Right lobe of liver (tissue), 6 donors: ENCODE data around the gene EPM2AIP1. TPM values are rescaled to one million over a fixed set of nuclear protein-coding genes. Genes with fewer than 3 reads are reported as not detected.

Source experiments
- ATAC-seq, 4 donors: fragments of 200-7000 bp; cut with Tn5 transposase; one replicate each; pipeline ENCODE4 v1.9.1; 2020; ENCODE audit warnings: mild to moderate bottlenecking in 4 of 4, moderate library complexity in 4 of 4
- DNase-seq, 3 donors: peaks; one replicate each; pipeline ENCODE4 v3.0.0-alpha.2; 2020
- H3K27ac ChIP-seq, 3 donors: fragments of 200-600 bp; one replicate each; pipeline ENCODE4 v1.8.0; 2022
- H3K27me3 ChIP-seq, 2 donors: fragments of 200-600 bp; one replicate each; pipeline ENCODE4 v1.8.0; 2022
- H3K36me3 ChIP-seq, 4 donors: fragments of 200-600 bp; sonication (generic) in 1 of 4; one replicate each; pipeline versions ENCODE4 v1.5.1 to v1.8.0; 2017 to 2022; ENCODE audit warnings: control low read depth in 1 of 4
- H3K4me1 ChIP-seq, 4 donors: fragments of 200-600 bp; sonication (generic) in 1 of 4; one replicate each; pipeline versions ENCODE4 v1.5.1 to v1.8.0; 2017 to 2022; ENCODE audit warnings: control low read depth in 1 of 4
- H3K4me3 ChIP-seq, 3 donors: fragments of 200-600 bp; one replicate each; pipeline ENCODE4 v1.8.0; 2022
- H3K9me3 ChIP-seq, 4 donors: fragments of 200-600 bp; sonication (generic) in 1 of 4; one replicate each; pipeline versions ENCODE4 v1.5.1 to v1.8.0; 2017 to 2022; ENCODE audit warnings: control low read depth in 1 of 4
- CTCF ChIP-seq, 4 donors: fragments of 200-600 bp in 3 of 4; fragments of 450-650 bp in 1 of 4; IDR thresholded peaks; one replicate each; pipeline versions ENCODE4 v1.5.1 to v1.8.0; 2016 to 2022; ENCODE audit warnings: antibody characterized with exemption in 4 of 4, mild to moderate bottlenecking in 2 of 4
- POLR2A ChIP-seq: fragments of 450-650 bp; IDR thresholded peaks from one replicate; pipeline ENCODE4 v1.6.1; 2017; ENCODE audit warnings: antibody characterized with exemption, mild to moderate bottlenecking
- WGBS: methylation state at CpG from one replicate; pipeline ENCODE4 v1.1.6; 2018; ENCODE audit warnings: low coverage, low lambda C conversion rate; ENCODE audit not compliant: insufficient coverage; ENCODE audit errors: missing lambda C conversion rate; 5-methylcytosine and 5-hydroxymethylcytosine counted together
- intact Hi-C, 2 donors: fragments of 100-400 bp; cut with DNase I; formaldehyde crosslinking; loops; one replicate each; pipeline versions ENCODE4 v1.11.2 to v1.14.1; 2022
- small RNA-seq, 2 experiments: library from RNA; depleted of rRNA; stranded (forward); fragments of <200 nt; gene quantifications; one replicate each; pipeline ENCODE3, GENCODE V24; 2016
- total RNA-seq, 6 experiments: library from RNA; depleted of rRNA in 2 of 6; stranded (reverse); fragments of >200 nt in 2 of 6; fragmentation: NEBNext Ultra II Directional in 3 of 6; extraction: Animal tissue kit (Norgen Biotek cat#: 25700) in 3 of 6; gene quantifications; one replicate each; pipeline versions ENCODE4 v1.1.0 to v1.2.4, GENCODE V29; 2016 to 2023
- donor health status: DM: no; HTN: yes; CAD: no.
- donor health status: DM: no; HTN: no; CAD: no.
- donor health status: DM: no; HTN: no; CAD: no.
- donor health status: DM: no; HTN: yes; CAD: no.
- donor health status: DM: no; HTN: yes; CAD: no.

EPM2AIP1 gene
- total RNA-seq, 6 experiments from 2014 or later, result 4.5 to 8.9 (median 6.1) TPM

GRCh38 chr3:36942638-36943248 is 50.2 kb downstream of the EPM2AIP1 start:
- H3K36me3 ChIP-seq, result no peaks in the 10 kb centered on the region
- no peak for ATAC-seq
- TF ChIP-seq POLR2A (no peak), CTCF (IDR thresholded peaks at IDR 0.05) (no peak)
- WGBS, result 100% methylated on average over 8 of the region's 21 CpGs
- no peak overlapping the region for H3K27ac ChIP-seq
- no peak overlapping the region for H3K4me3 ChIP-seq
- intact Hi-C loops, result no loop called here
- no peaks in the 10 kb centered on the region for H3K9me3 ChIP-seq
- peak in 1 of 3 donors; percentile 27 for DNase-seq
- H3K27me3 ChIP-seq, result no peaks in the 10 kb centered on the region
- H3K4me1 ChIP-seq, result peaks cover 0 to 22% (median 6%) of the 10 kb centered on the region in 4 donors

GRCh38 chr3:36941658-36942057 is 51.3 kb downstream of the EPM2AIP1 start:
- H3K36me3 ChIP-seq, result no peaks in the 10 kb centered on the region
- H3K4me3 ChIP-seq, result no peak overlapping the region
- H3K27ac ChIP-seq, result peak overlapping the region in 1 of 3 donors; percentile 29
- DNase-seq (peak in 1 of 3 donors; percentile 26), ATAC-seq (no peak)
- no peak for TF ChIP-seq CTCF (IDR thresholded peaks at IDR 0.05)
- no peaks in the 10 kb centered on the region for H3K27me3 ChIP-seq
- peaks cover 0 to 22% (median 6%) of the 10 kb centered on the region in 4 donors for H3K4me1 ChIP-seq
- WGBS, result 26% methylated on average over 3 of the region's 3 CpGs
- no peaks in the 10 kb centered on the region for H3K9me3 ChIP-seq
- intact Hi-C loops, result no loop called here

- H3K27ac ChIP-seq, result peak overlapping the region in 1 of 3 donors; percentile 29
- no peak for TF ChIP-seq CTCF (IDR thresholded peaks at IDR 0.05)
- TF ChIP-seq POLR2A, result no peak
- 42% methylated on average over 2 of the region's 2 CpGs for WGBS
Measured at GRCh38 chr3:36941162-36941561, 51.8 kb downstream of the EPM2AIP1 start.

GRCh38 chr3:36937492-36937891 is 55.4 kb downstream of the EPM2AIP1 start:
- Histone ChIP-seq H3K27ac (no peak overlapping the region), H3K27me3 (no peaks in the 10 kb centered on the region), H3K4me1 (peaks cover 0 to 36% (median 17%) of the 10 kb centered on the region in 4 donors), H3K36me3 (no peaks in the 10 kb centered on the region), H3K4me3 (no peak overlapping the region), H3K9me3 (no peaks in the 10 kb centered on the region)
- DNase-seq (peak in 1 of 3 donors; percentile 14), ATAC-seq (no peak)
- intact Hi-C loops, result no loop called here
- TF ChIP-seq CTCF (IDR thresholded peaks at IDR 0.05) (no peak), POLR2A (no peak)
- WGBS, result 100% methylated on average over 1 of the region's 1 CpG

More at GRCh38 chr3:36941162-36941561, 51.8 kb downstream of the EPM2AIP1 start:
- Histone ChIP-seq H3K4me3 (no peak overlapping the region), H3K9me3 (no peaks in the 10 kb centered on the region), H3K36me3 (no peaks in the 10 kb centered on the region), H3K4me1 (peaks cover 0 to 22% (median 6%) of the 10 kb centered on the region in 4 donors), H3K27me3 (no peaks in the 10 kb centered on the region)
- DNase-seq (peak in 1 of 3 donors; percentile 35), ATAC-seq (no peak)
- intact Hi-C loops, result no loop called here

Small RNA genes lying within 50 kb of the gene (small RNA-seq; reads per million reads assigned to genes)
- 0 reads per million in 2 experiments for gene RNU6ATAC4P

Other genes starting within 250 kb of the EPM2AIP1 start
- gene DCLK3, start 228.6 kb downstream of the EPM2AIP1 start, total RNA-seq, result under 1 TPM in 2 of 6 experiments, not detected in 4; 0.06 to 0.34 TPM
- gene TRANK1, start 48.1 kb downstream of the EPM2AIP1 start, total RNA-seq, result 10 to 100 TPM in 5 of 6 experiments, 1 to 10 TPM in 1; 8.8 to 33.9 (median 19.6) TPM
- gene MLH1, start 387 bp upstream of the EPM2AIP1 start, total RNA-seq, result 10 to 100 TPM; 13.1 to 23.2 (median 15.3) TPM
- 10 to 100 TPM; 32.8 to 46.1 (median 39.6) TPM for gene LRRFIP2, start 181.5 kb upstream of the EPM2AIP1 start, total RNA-seq